Kasumi-1 (cell line): ENCODE data around the gene LY6G5B.

Experiments
- DNase-seq, 2 experiments: peaks; one replicate each; lab custom pipeline; 2025; lab: John Stamatoyannopoulos, UW

LY6G5B gene

DNA sequence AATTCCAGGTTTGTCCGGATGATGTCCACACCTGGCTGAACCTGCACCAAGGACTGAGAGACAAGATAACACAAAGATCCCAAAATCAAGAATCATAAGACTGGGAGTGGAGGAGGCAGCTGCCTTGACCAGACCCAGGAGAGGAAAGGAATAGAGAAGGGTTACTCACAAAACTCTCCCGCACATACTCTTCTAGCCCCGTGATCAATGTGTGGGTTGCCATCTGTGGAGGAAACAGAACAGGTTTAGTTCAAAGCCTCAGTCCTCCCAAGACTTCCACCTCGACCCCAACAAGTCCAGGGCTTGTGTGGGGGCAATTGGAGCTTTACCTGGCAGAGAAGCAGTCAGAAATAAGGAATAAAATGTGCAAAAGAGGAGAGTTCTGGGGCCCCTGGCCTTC lies 28.4 kb upstream of the LY6G5B start:
- no peak for DNase-seq

DNA sequence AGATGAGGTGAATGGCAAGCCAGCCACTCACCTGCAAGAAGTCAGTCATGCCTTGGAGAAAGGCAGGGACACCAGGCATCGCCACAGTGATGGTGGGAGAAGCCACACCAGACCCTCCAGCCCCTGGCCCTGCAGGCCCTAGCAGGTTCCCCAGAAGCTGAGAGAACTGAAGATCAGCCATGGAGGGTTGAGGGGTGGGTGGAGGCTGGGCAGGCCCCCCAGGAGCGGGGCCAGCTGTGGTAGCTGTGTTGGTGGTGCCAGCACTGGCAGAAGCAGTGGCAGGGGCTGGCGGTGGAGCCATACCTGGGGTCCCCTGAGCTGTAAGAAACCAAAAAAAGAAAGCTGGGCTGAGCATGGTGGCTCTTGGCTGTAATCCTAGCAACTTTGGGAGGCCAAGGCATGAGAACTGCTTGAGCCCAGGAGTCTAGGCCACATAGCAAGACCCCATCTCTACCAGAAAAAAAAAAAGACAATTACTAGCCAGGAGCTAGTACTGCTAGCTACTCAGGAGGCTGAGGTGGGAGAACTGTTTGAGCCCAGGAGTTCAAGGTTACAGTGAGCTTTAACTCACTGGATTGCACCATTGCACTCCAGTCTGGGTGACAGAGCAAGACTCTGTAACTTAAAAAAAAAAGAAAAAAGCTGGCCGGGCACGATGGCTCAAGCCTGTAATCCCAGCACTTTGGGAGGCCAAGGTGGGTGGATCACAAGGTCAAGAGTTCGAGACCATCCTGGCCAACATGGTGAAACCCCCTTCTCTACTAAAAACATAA lies 26.8 kb upstream of the LY6G5B start:
- no peak for DNase-seq

DNA sequence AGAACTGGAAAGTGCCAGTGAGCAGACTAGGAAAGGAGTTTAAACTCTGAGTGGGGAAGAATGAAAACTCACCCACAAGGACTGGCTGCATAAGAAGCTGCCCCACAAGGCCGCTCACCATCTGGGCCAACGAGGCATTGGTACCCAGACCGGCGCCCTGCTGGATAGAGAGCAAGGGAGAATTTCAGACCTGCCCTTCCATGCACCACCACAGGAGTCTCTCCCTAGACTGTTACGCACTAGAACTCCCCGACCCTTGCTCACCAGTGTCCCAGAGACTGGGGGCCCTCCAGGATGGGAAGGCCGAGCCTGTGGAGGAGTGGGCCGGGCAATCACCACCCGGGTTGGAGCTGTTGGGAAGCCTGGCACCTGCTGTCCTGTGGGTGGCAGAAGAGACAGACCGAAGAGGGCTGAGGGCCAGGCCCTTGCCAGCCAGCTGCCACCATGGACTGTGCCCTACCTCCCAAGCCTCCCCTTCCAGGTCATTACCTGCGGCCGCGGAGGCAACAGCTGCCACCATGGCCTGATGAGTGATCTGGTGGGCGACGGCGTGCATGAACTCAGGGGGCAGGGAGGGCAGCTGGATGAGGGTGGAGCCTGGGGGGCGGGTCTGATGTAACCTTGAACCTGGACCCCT lies 25.8 kb upstream of the LY6G5B start:
- no peak for DNase-seq

DNA sequence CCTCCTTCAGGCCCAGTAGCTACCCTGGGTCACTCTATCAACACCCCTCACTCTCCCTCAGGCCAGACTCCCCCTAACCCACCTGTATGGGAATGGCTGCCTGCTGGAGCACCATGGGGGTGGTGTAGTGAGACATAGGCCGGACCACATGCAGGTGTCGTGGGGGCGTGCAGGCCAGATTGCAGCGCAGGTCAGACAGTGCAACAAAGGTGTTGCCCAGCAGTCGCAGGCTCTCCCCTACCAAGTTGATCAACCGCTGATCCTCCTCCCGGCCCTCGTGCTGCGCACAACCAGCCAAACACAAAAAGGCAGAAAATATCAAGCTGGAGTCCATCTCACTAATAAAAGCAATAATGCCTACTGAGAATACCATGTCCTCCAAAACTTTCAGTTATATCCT lies 24.5 kb upstream of the LY6G5B start:
- no peak for DNase-seq

DNA sequence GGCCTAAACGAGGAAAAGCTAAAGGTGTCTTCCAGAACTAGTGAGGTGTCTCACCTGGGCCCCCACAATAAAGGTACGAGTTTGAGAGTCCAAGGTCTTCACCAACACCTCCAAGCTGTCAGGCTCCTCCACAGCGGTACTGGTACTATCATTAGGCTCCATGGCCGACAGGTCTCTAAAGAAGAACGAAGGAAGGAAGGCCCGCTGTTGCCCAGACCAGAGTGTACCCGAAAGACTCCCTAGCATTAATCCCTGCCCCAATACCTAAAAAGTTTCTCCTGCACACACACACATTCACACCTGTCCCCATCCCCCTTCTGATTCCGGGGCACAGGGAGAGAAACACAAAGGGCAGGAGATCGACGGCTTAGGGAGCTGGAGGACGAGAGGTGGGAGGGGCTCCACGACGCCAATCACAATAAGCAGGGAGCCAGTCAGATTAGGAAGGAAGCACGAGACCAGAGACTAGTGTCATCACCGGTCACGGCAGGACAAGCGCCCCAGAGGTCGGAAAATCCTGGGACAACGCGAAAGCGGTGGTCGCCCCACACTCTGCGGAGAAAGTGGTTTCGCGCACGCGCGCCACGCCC lies 18.1 kb upstream of the LY6G5B start:
- DNase-seq: peak; percentile 71 to 83

DNA sequence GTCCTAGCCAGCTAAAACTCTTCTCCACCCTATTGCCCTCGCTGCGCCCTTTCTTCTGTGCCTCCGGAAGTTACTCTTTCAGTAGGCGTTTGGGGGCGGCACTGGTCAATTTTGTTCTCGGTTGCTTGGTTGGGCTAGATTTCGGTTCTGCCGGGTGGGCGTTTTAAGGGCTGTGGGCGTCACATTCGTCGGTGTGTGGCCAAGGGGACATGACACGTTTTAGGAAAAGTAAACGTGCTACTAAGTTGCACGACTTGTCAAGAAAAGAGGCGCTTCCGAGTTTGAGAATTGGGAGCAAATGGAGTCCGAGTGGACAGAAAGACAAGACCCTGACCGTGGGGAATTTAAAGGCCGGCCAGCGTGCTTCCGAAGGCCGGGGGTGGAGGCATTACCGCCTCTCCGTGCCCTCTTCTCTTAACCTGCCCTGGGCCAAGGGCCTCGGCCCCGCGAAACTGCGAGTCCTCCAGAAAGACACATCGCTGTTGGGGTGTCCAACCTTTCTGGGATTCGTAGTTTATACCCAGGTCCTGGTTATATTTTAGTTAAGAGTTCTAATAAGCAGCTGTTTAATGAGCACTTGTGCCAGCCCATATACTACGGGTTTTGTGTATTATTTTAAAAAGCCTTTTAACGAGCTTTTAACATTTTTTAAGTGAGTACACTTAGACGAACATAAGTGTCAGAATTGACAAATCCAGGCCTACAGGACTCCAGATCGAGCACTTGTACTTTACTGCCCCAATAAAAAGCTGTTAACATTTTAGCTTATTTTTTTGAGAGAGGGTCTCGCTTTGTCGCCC lies 16.7 kb upstream of the LY6G5B start:
- peak; percentile 97 for DNase-seq

DNA sequence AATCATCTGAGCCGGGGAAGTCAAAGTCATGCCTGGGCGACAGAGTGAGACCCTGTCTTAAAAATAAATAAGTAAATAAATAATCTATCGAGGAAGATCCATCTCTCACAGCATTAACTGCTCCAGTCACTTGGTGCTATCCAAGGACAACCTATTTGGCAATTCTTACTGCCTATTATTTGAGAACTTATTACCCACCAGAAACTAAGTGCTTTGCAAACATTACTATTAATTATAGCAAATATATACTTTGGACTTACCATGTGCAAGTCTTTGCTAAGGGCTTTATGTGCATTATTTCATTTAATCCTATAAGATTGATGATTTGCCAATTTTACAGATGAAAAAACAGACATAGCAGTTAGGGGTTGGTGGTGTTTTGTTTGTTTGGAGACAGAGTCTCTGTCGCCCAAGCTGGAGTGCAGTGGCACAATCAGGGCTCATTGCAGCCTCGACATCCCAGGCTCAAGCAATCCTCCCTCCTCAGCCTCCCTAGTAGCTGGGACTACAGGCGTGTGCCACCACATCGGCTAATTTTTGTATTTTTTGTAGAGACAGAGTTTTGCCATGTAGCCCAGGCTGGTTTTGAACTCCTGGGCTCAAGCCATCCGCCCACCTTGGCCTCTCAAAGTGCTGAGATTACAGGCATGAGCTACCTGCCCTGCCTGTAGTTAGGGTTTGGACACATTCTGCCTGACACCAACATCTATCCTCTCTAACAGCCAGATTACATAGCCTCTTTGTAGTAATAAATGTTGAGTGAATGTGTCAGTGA lies 15.0 kb upstream of the LY6G5B start:
- DNase-seq: no peak

DNA sequence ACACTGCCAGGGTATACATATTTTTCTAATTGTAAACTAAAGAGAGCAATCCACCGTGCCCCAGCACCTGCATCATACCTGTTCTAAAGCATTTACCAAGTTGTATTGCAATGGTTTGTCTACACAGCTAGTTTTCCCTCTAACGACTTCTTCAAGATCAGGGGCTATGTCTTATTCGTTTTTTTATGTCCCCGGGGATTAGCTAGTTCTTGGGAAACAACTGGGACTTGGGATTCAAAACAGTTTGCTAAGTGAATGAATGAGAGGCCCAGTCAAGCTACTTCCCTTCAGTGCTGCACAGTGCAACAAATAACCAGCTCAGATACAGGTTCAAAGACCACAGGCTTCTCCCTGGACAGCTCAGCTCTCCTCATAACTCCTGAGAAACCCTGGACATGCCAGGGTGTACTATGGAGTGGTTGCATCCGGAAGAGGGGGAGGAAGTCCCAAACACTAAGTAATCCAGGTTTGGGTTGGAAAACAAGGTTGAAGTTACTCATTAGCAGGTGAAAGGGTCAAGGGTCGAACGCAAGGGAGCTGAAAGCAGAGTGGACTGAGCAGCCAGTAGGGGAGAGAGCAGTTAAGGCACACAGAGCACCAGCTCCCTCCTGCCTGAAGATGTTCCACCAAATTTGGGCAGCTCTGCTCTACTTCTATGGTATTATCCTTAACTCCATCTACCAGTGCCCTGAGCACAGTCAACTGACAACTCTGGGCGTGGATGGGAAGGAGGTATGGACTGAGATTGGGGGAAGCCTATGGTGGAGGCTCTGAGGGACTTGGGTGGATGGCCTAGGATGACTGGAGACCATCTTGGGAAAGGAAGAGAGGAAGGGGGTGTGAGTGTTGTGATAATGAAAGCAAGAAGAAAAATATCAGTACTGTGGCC lies 14.2 kb upstream of the LY6G5B start, which contains the start of gene APOM:
Gene APOM, plus strand, starts transcription at position 546 of the 889 bp plus-strand sequence. Its CDS starts 73 bp downstream, at position 619.
- no peak for DNase-seq

DNA sequence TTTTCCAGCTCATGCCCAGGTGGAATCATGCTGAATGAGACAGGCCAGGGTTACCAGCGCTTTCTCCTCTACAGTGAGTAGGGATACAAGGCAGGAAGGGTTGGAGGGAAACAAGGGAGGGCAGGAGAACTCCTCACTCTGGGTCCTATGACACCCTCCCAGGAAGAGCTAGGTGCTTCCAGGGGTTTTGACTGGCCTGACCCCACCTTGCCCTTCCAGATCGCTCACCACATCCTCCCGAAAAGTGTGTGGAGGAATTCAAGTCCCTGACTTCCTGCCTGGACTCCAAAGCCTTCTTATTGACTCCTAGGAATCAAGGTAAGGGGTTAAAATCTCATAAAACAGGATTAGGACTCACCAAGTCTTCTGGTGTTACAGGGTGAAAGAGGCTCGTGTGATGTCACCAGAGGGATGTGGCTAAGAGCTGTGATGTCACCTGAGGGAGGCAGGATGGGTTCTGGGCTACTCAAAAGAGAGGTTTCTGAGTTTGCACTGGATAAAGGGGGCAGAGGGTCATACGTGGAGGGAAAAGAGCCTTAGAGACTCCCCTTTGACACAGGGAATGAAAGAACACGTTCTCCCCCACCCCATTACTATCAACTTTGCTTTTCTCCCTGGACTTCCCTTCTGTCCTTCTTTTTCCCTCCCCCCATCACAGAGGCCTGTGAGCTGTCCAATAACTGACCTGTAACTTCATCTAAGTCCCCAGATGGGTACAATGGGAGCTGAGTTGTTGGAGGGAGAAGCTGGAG lies 12.2 kb upstream of the LY6G5B start:
- DNase-seq: no peak

DNA sequence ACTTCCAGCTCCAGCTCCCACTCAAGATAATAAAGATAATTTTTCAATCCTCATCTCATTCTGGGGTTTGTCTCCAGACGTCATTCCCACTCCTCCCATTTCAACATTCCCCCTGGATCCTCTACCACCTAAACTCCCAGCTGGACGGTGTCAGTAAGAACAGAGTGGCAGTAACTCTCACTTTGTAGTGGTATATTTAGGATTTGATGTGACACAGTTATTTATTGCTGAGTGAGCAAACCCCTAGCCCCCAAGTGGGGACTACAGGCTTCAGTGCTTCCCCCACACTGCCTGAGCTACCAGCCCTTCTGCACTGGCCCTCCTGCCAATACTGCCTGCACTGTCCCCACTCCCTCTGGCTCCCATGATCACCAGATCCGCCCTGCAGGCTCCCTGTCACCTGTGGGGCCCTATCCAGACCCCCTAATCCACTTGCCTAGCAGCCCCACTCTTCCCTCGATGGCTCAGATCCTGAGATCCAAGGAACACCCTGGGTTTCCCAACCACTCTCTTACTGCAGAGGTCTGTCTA lies 11.6 kb upstream of the LY6G5B start:
- no peak for DNase-seq

DNA sequence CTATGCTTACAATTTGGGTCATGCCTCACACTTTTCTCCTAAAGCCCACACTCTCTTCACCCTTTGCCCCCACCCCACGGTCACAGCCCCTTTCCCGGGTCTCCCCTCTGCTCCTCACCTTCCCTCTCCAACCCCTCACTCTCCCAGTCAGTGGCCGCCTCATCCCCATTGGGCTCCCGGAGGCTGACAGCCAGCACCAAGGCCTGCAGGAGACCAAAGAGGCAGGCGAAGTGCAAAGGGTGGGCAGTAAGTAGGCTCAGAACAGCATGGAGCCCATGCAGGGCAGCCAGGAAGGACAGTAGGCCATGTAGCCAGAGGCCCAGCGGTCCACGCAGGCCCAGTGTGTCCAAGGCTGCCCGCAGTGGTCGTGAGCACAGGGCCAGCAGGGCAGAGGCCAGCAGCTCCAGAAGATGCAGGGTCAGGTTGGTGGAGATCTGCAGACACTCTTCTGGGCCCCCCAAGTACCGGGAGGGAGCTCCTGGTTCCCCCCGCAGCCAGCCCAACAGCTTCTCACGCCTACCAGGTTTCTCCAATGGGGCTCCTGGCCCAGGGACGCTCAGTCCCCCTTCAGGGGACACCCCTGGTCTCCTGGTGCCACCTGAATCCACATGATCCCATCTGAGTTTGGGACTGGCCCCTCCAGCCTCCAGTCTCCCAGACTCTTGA lies 10.7 kb upstream of the LY6G5B start:
- DNase-seq: no peak

DNA sequence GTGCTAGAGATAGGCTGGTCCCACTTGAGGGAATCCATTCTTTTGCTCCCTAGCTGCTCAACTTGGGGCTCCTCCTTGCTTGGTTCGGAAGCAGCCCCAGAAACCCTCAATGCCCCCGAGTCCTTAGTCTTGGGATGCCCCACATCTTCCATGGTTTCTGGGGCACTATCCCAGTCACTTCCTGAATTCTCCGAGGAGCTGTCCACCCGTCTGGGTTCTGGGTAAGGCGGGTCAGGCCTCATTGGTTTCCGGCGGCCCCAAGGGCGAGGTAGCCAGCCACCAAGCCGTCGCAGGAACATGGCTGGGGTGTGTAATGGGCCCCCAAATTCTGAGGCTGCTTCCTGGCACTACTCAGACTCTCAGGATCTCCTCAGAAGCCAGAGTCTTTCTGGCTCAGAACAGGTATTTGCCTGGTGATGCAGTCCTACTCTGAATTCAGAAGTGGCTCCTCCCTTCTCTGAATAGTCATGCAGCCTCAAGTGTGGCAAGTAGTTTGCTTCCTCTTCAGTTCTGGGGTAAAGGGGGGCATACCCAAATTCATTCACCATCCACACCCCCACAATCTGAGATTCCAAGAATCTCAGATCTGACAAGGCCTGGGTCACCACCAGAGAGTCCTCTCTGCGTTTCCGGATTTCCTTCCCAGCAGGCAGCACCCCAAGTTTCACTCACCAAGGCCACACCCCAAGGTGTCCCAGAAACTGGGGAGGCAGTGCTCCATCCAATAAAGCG lies 10.0 kb upstream of the LY6G5B start:
- peak in 1 of 2 experiments; percentile 23 for DNase-seq

DNA sequence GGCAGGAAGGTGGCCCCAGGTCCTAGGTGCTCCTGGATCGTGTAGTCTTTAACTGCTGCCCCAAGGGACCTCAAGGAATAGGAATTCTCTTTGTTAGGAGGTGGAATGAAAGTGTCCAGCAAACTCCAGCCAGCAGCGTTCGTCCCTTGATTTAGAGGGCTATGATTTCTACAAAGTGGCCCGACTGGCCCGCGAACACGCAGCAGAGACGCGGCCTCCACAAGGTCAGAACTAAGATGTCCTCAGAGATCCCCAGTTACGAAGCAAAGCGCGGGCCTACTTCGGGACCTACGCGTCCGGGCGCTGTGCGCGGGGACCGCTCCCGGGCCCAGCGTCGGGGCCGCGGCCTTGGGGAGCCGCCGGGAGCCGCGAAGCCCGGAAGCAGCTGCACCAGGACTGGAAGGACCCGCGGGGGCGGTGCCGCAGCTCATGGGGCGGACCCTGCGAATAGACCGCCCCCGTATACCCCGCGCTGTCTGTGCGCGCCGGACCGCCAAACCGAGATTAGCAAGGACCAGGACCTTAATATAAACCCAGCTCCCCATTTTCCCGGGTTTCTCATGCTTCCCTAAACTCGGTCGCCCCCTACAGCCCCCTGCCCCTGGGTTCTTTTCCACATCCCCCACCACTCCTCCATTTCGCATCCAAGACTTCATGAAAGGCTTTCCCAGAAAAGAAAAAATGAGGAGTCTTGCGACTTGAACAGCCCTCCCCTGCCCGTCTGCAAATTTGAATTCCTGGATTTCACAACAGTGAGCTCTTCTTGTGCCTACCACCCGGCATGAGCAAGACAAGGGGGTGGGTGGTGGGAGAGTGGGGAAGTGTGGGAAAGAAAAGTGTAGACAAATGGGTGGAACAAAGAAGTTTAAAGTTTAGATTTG lies 9.2 kb upstream of the LY6G5B start, which contains the start of gene C6orf47:
Gene C6orf47, minus strand, starts transcription at position 398 of the 881 bp plus-strand sequence. CDS start 831 bp downstream, outside the sequence.
- peak; percentile 76 to 77 for DNase-seq

DNA sequence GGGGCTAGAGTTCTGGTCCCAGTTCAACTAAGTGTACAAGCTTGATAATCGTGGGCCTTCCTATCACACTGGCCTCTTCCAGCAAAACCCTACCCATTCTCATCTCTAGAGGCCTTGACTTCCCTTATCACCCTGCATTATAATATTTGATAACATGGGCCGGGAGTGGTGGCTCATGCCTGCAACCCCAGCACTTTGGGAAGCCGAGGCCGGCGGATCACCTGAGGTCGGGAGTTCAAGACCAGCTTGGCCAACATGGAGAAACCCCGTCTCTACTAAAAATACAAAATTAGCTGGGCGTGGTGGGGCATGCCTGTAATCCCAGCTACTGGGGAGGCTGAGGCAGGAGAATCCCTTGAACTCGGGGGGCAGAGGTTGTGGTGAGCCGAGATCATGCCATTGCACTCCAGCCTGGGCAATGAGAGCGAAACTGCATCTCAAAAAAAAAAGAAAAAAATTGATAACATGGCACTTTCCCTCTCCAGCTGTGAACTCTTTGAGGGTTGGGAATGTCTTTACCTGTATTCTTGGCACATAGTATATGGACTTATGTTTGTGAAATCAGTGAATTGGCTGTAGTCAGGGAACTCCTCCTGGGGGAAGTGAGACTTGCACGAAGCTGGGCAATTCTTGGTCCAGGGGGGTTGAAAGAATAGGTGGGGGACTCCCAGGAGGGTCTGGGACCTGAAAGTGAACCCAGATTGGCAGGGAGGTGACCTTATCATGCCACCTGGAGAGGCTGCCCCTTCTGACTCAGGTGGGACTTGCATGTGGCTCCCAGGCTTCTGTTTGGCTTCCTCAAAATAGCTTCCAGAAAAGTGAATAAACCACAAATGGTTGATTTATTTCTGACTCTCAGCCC lies 8.3 kb upstream of the LY6G5B start:
- peak in 1 of 2 experiments; percentile 21 for DNase-seq

DNA sequence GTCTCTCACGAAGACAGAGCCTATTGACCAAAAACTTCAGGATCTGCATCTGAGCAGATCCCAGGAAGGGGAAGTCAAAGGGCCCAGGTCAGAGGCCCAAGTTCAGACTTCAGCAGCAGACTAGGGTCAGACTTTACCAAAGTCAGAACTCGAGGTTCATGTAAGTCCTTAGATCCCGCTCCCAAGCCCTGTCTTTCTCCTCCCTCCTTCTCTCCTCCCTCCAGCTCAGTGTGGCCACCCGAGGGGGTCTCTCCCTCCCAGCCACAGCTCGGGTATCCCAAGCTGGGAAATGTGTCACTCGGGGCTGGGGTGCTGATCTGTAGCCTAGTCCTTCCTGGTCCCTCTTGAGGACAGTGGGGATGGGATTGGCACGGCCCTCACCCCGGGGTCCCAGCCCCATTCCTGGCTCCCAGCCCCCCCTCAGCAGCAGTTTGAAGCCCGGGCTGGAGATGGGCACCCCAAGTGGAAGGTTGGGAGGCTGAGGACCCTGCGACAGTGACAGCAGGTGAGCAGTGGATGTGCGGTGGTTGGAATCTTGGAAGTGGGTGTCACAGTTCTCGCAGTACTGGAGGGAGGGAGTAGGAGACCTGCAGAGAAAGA lies 7.6 kb upstream of the LY6G5B start:
- DNase-seq: no peak
